ENCODE data around the gene NUTM2D. TPM values are rescaled to one million over a fixed set of nuclear protein-coding genes. Genes with fewer than 3 reads are reported as not detected.
"Not testable (repeated sequence)": the region's sequence is repeated elsewhere in the genome, so short reads cannot be mapped to it uniquely, and the experiment has no call there.

NUTM2D gene
- total RNA-seq, 2 experiments from 2014 or later: 3.7 to 4.0 TPM

GRCh38 chr10:87369514-87370112, 12.1 kb downstream of the NUTM2D start:
- H3K27me3 ChIP-seq (ENCODE audit: control insufficient read depth in 1 of 2, insufficient read depth in 2 of 2, low read length in 2 of 2); intact Hi-C loops (cut with DNase I, micrococcal nuclease); H3K4me1 ChIP-seq (ENCODE audit: insufficient read depth, low read length); H3K9me3 ChIP-seq (ENCODE audit: control insufficient read depth in 1 of 2, insufficient read depth in 1 of 2, low read length in 2 of 2); H3K27ac Mint-ChIP-seq; H3K27ac ChIP-seq (ENCODE audit: low read depth in 1 of 2, low read length in 2 of 2); H3K36me3 ChIP-seq (ENCODE audit: insufficient read depth, low read length); POLR2A ChIA-PET; CTCF ChIA-PET; DNase-seq; H3K9me3 Mint-ChIP-seq; H3K36me3 Mint-ChIP-seq (ENCODE audit: low read depth); ATAC-seq (ENCODE audit: poor library complexity); H3K27me3 Mint-ChIP-seq; H3K4me3 Mint-ChIP-seq; H3K4me3 ChIP-seq (ENCODE audit: low read length); H3K4me1 Mint-ChIP-seq (ENCODE audit: low read depth): not testable (repeated sequence)

GRCh38 chr10:87374091-87374490, 16.5 kb downstream of the NUTM2D start:
- H3K9me3 Mint-ChIP-seq; H3K9me3 ChIP-seq (ENCODE audit: control insufficient read depth in 1 of 2, insufficient read depth in 1 of 2, low read length in 2 of 2); H3K27me3 ChIP-seq (ENCODE audit: control insufficient read depth in 1 of 2, insufficient read depth in 2 of 2, low read length in 2 of 2); intact Hi-C loops (cut with DNase I, micrococcal nuclease); POLR2A ChIA-PET; DNase-seq; H3K4me3 ChIP-seq (ENCODE audit: low read length); H3K4me3 Mint-ChIP-seq; H3K36me3 ChIP-seq (ENCODE audit: insufficient read depth, low read length); H3K4me1 Mint-ChIP-seq (ENCODE audit: low read depth); H3K27me3 Mint-ChIP-seq; H3K27ac ChIP-seq (ENCODE audit: low read depth in 1 of 2, low read length in 2 of 2); H3K4me1 ChIP-seq (ENCODE audit: insufficient read depth, low read length); H3K27ac Mint-ChIP-seq; CTCF ChIA-PET; H3K36me3 Mint-ChIP-seq (ENCODE audit: low read depth); ATAC-seq (ENCODE audit: poor library complexity): not testable (repeated sequence)

DNA sequence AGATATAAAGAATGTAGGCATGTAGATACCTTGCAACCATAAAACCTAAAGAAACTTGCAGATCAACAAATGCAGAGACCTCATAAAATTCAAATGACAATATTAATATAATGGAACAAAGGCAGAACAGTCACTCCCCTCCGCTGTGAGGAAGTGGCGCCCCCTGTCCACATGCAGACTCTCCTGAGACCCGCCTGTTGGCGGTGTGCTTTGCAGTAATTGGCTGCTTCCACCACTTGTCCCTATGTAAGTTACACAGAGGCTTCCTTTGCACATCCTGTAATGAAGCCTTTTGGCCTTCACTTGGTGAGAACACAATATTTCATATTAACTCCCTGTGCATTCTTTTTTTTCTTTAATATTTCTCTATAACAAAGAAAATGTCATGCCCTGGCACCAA, 21.6 kb downstream of the NUTM2D start:
- H3K27ac Mint-ChIP-seq; H3K4me1 Mint-ChIP-seq (ENCODE audit: low read depth); CTCF ChIA-PET; DNase-seq; H3K36me3 Mint-ChIP-seq (ENCODE audit: low read depth); H3K4me1 ChIP-seq (ENCODE audit: insufficient read depth, low read length); intact Hi-C loops (cut with DNase I, micrococcal nuclease); H3K9me3 ChIP-seq (ENCODE audit: control insufficient read depth in 1 of 2, insufficient read depth in 1 of 2, low read length in 2 of 2); H3K9me3 Mint-ChIP-seq; H3K27me3 Mint-ChIP-seq; H3K36me3 ChIP-seq (ENCODE audit: insufficient read depth, low read length); H3K27me3 ChIP-seq (ENCODE audit: control insufficient read depth in 1 of 2, insufficient read depth in 2 of 2, low read length in 2 of 2); H3K4me3 Mint-ChIP-seq; H3K27ac ChIP-seq (ENCODE audit: low read depth in 1 of 2, low read length in 2 of 2); H3K4me3 ChIP-seq (ENCODE audit: low read length); POLR2A ChIA-PET; ATAC-seq (ENCODE audit: poor library complexity): not testable (repeated sequence)

GRCh38 chr10:87383149-87383857, 25.8 kb downstream of the NUTM2D start:
- ATAC-seq (ENCODE audit: poor library complexity); H3K36me3 ChIP-seq (ENCODE audit: insufficient read depth, low read length); H3K9me3 ChIP-seq (ENCODE audit: control insufficient read depth in 1 of 2, insufficient read depth in 1 of 2, low read length in 2 of 2); DNase-seq; intact Hi-C loops (cut with DNase I, micrococcal nuclease); H3K4me3 Mint-ChIP-seq; CTCF ChIA-PET; H3K4me1 ChIP-seq (ENCODE audit: insufficient read depth, low read length); H3K27me3 ChIP-seq (ENCODE audit: control insufficient read depth in 1 of 2, insufficient read depth in 2 of 2, low read length in 2 of 2); POLR2A ChIA-PET; H3K27me3 Mint-ChIP-seq; H3K36me3 Mint-ChIP-seq (ENCODE audit: low read depth); H3K27ac ChIP-seq (ENCODE audit: low read depth in 1 of 2, low read length in 2 of 2); H3K4me1 Mint-ChIP-seq (ENCODE audit: low read depth); H3K9me3 Mint-ChIP-seq; H3K4me3 ChIP-seq (ENCODE audit: low read length); H3K27ac Mint-ChIP-seq: not testable (repeated sequence)

GRCh38 chr10:87384283-87384682, 26.7 kb downstream of the NUTM2D start:
- H3K4me1 ChIP-seq (ENCODE audit: insufficient read depth, low read length); H3K27ac ChIP-seq (ENCODE audit: low read depth in 1 of 2, low read length in 2 of 2); H3K9me3 Mint-ChIP-seq; H3K9me3 ChIP-seq (ENCODE audit: control insufficient read depth in 1 of 2, insufficient read depth in 1 of 2, low read length in 2 of 2); H3K27me3 ChIP-seq (ENCODE audit: control insufficient read depth in 1 of 2, insufficient read depth in 2 of 2, low read length in 2 of 2); H3K4me1 Mint-ChIP-seq (ENCODE audit: low read depth); intact Hi-C loops (cut with DNase I, micrococcal nuclease); H3K36me3 ChIP-seq (ENCODE audit: insufficient read depth, low read length); ATAC-seq (ENCODE audit: poor library complexity); DNase-seq; POLR2A ChIA-PET; H3K4me3 Mint-ChIP-seq; H3K27me3 Mint-ChIP-seq; H3K27ac Mint-ChIP-seq; CTCF ChIA-PET; H3K36me3 Mint-ChIP-seq (ENCODE audit: low read depth); H3K4me3 ChIP-seq (ENCODE audit: low read length): not testable (repeated sequence)

DNA sequence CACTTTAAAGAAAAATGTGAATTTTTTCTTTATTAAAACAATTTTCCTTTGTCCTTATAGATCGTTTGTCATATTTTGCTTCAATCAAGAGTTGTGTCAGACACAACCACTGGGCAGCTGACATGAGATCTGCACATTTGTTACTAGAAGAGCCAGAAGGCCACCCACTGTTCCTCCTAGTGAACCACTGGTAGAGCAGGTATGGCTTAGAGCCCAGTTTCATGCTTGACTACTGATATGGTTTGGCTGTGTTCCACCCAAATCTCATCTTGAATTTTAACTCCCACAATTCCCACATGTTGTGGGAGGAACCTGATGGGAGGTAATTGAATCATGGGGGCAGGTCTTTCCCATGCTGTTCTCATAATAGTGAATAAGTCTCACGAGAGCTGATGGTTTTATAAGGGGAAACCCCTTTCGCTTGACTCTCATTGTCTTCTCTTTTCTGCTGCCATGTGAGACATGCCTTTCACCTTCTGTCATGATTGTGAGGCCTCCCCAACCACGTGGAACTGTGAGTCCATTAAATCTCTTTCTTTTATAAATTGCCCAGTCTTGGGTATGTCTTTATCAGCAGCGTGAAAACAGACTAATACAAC, 28.3 kb downstream of the NUTM2D start:
- intact Hi-C loops (cut with DNase I, micrococcal nuclease); DNase-seq; H3K9me3 Mint-ChIP-seq; POLR2A ChIA-PET; H3K27me3 ChIP-seq (ENCODE audit: control insufficient read depth in 1 of 2, insufficient read depth in 2 of 2, low read length in 2 of 2); H3K4me3 Mint-ChIP-seq; H3K27me3 Mint-ChIP-seq; H3K4me1 ChIP-seq (ENCODE audit: insufficient read depth, low read length); H3K36me3 Mint-ChIP-seq (ENCODE audit: low read depth); H3K4me3 ChIP-seq (ENCODE audit: low read length); CTCF ChIA-PET; H3K4me1 Mint-ChIP-seq (ENCODE audit: low read depth); H3K27ac ChIP-seq (ENCODE audit: low read depth in 1 of 2, low read length in 2 of 2); H3K36me3 ChIP-seq (ENCODE audit: insufficient read depth, low read length); H3K9me3 ChIP-seq (ENCODE audit: control insufficient read depth in 1 of 2, insufficient read depth in 1 of 2, low read length in 2 of 2); H3K27ac Mint-ChIP-seq; ATAC-seq (ENCODE audit: poor library complexity): not testable (repeated sequence)

GRCh38 chr10:87391360-87391759, 33.8 kb downstream of the NUTM2D start:
- H3K27me3 Mint-ChIP-seq; CTCF ChIA-PET; POLR2A ChIA-PET; H3K9me3 ChIP-seq (ENCODE audit: control insufficient read depth in 1 of 2, insufficient read depth in 1 of 2, low read length in 2 of 2); DNase-seq; H3K27ac Mint-ChIP-seq; H3K36me3 Mint-ChIP-seq (ENCODE audit: low read depth); intact Hi-C loops (cut with DNase I, micrococcal nuclease); H3K4me1 ChIP-seq (ENCODE audit: insufficient read depth, low read length); ATAC-seq (ENCODE audit: poor library complexity); H3K27me3 ChIP-seq (ENCODE audit: control insufficient read depth in 1 of 2, insufficient read depth in 2 of 2, low read length in 2 of 2); H3K4me3 Mint-ChIP-seq; H3K4me3 ChIP-seq (ENCODE audit: low read length); H3K36me3 ChIP-seq (ENCODE audit: insufficient read depth, low read length); H3K4me1 Mint-ChIP-seq (ENCODE audit: low read depth); H3K27ac ChIP-seq (ENCODE audit: low read depth in 1 of 2, low read length in 2 of 2); H3K9me3 Mint-ChIP-seq: not testable (repeated sequence)

Data from CD4-positive, alpha-beta T cell (primary cell).